ENCODE data around the gene NPFFR1.
A peak's percentile ranks its signal among the peaks of the same experiment; 100 is the strongest.
"Not testable (repeated sequence)": the region's sequence is repeated elsewhere in the genome, so short reads cannot be mapped to it uniquely, and the experiment has no call there.

Gene NPFFR1

DNA sequence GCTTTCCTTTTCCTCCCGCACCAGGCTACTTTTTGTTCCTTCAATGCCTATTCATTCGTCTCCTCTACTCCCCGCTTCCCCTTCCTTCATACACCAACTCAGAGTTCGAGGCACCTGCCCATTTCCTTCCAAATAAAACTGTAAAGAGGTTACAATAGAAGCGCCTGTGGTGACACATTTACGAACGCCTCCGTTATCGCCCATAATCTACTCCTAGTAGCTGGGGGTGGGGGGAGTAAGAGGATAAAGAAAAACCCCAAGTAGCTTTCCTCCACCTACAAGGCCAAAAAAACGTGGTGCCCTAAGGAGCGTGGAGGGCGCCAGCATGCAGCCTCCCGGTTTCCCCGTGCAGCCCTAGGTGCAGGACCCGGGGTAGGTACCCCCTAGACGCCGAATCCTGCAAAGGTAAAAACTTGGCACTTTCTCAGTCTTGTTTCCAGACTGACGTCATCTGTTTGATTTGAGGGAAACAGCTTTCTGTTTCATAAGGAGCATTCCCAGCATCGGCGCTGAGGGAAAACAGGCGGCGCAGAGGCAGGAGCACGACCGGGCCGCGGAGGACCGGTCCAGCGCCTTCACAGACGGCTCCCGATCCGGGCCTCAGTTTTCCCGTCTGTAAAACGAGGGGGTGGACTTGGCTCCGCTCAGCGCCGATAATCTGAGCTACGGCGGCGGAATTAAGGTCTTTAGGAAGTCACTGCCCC, 51.5 kb downstream of the NPFFR1 start:
- Histone ChIP-seq H3K36me3 (ENCODE audit: control insufficient read depth, insufficient read depth, low read length) (no peaks in the 10 kb centered on the region), H3K4me2 (ENCODE audit: low read length) (peak overlapping the region; percentile 96), H3K9ac (peak overlapping the region; percentile 55), H3K27ac (peak overlapping the region; percentile 78), H3K79me2 (no peaks in the 10 kb centered on the region), H3K9me3 (ENCODE audit: control insufficient read depth, low read length) (no peaks in the 10 kb centered on the region), H3K27me3 (ENCODE audit: control insufficient read depth, insufficient read depth, low read length) (no peaks in the 10 kb centered on the region), H2AFZ (peak overlapping the region; percentile 99), H3K4me3 (ENCODE audit: low read depth, low read length) (peak overlapping the region; percentile 84), H3K4me1 (no peaks in the 10 kb centered on the region)
- TF ChIP-seq, protein P1, sequence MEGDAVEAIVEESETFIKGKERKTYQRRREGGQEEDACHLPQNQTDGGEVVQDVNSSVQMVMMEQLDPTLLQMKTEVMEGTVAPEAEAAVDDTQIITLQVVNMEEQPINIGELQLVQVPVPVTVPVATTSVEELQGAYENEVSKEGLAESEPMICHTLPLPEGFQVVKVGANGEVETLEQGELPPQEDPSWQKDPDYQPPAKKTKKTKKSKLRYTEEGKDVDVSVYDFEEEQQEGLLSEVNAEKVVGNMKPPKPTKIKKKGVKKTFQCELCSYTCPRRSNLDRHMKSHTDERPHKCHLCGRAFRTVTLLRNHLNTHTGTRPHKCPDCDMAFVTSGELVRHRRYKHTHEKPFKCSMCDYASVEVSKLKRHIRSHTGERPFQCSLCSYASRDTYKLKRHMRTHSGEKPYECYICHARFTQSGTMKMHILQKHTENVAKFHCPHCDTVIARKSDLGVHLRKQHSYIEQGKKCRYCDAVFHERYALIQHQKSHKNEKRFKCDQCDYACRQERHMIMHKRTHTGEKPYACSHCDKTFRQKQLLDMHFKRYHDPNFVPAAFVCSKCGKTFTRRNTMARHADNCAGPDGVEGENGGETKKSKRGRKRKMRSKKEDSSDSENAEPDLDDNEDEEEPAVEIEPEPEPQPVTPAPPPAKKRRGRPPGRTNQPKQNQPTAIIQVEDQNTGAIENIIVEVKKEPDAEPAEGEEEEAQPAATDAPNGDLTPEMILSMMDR (IDR thresholded peaks at IDR 0.05) = no peak

DNA sequence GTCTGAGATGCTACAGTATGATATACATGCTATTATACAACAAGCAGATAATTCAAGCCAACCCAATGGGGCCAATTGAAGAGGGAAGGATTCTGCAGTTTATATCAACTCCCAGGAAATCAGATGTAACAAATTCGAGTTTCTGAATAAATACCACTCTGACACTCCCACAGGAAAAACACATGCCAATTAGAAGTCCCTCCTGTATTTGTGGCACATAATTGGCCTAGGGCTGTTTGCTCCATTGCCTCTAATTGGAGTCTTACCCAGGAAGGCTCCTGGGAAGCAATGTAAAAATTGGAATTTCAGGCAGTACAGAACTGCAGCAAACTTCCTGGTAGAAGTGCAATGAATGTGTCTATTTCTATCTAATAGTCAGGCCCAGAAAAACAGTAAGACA, 55.3 kb downstream of the NPFFR1 start:
- Histone ChIP-seq H3K4me2 (ENCODE audit: low read length) (no peak overlapping the region), H3K27ac (no peak overlapping the region), H3K9ac (no peak overlapping the region), H3K4me3 (ENCODE audit: low read depth, low read length) (no peak overlapping the region), H3K79me2 (no peaks in the 10 kb centered on the region), H3K4me1 (no peaks in the 10 kb centered on the region), H3K9me3 (ENCODE audit: control insufficient read depth, low read length) (no peaks in the 10 kb centered on the region), H3K27me3 (ENCODE audit: control insufficient read depth, insufficient read depth, low read length) (no peaks in the 10 kb centered on the region), H3K36me3 (ENCODE audit: control insufficient read depth, insufficient read depth, low read length) (no peaks in the 10 kb centered on the region), H2AFZ (no peak overlapping the region)
- TF ChIP-seq, protein P1 (IDR thresholded peaks at IDR 0.05) = no peak

DNA sequence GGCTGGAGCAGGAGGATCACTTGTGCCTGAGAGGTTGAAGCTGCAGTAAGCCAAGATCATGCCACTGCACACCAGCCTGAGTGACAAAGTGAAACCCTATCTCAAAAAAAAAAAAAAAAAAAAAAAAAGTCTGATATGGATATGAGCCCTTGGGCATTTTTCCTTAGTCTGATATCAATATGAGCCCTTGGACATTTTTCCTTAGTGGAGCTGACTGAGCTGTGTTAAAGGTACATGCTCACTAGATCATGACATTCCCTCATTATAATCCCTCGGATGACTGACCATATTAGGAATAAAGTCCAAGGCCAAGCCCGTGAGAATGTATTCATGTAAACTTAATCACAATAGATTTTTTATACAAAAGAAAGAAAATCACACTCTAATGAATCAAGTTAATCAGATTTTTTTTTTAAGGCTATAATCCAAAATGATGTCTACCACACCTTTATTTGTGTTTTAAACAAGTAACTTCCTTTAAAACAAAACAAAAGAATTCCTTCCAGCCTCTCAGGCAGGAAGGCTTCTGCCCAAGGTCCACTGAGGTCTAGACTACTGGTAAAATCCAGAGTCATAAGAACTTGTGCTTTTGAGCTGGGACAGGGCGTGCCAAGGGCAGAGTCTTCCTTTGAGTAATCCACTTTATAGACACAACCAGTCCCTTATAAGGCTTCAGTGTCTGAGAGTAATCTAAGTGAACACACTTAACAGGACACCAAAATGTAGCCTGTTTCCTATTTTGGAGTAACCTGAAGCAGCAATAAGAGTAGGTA, 56.1 kb downstream of the NPFFR1 start:
- Histone ChIP-seq H3K27me3 (ENCODE audit: control insufficient read depth, insufficient read depth, low read length) (no peaks in the 10 kb centered on the region), H3K27ac (no peak overlapping the region)
- TF ChIP-seq, protein P1 (IDR thresholded peaks at IDR 0.05) = no peak

DNA sequence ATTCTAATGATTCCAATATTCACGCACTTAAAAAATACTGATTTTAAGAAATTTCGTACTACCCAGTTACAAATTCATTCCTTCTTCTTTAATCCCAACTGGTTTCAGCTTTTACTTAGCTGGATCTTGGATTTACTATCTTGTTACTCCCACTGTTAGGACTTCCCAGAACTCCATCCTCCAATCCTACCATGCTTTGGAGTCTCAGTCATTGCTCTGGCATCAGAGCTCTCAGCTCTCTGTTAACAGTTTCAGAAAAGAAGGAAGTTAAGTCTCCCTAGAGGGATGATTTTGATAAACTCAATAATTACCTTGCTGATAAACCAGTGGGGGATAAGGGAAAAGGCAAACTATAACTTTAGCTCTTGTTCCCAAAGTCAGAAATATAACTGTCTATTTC, 60.1 kb downstream of the NPFFR1 start:
- no peak overlapping the region for H2AFZ ChIP-seq
- H3K9me3 ChIP-seq (ENCODE audit: control insufficient read depth, low read length) = no peaks in the 10 kb centered on the region
- no peaks in the 10 kb centered on the region for H3K27me3 ChIP-seq (ENCODE audit: control insufficient read depth, insufficient read depth, low read length)
- TF ChIP-seq, protein P1 (IDR thresholded peaks at IDR 0.05) = no peak
- no peak overlapping the region for H3K9ac ChIP-seq
- no peak overlapping the region for H3K27ac ChIP-seq
- H3K4me2 ChIP-seq (ENCODE audit: low read length) = no peak overlapping the region
- no peaks in the 10 kb centered on the region for H3K36me3 ChIP-seq (ENCODE audit: control insufficient read depth, insufficient read depth, low read length)
- H3K4me1 ChIP-seq = peaks cover 4% of the 10 kb centered on the region
- no peak overlapping the region for H3K4me3 ChIP-seq (ENCODE audit: low read depth, low read length)
- H3K79me2 ChIP-seq = no peaks in the 10 kb centered on the region

More for the DNA sequence above, 56.1 kb downstream of the NPFFR1 start:
- H3K36me3 ChIP-seq (ENCODE audit: control insufficient read depth, insufficient read depth, low read length) = no peaks in the 10 kb centered on the region
- H3K79me2 ChIP-seq = no peaks in the 10 kb centered on the region
- no peak overlapping the region for H2AFZ ChIP-seq
- H3K9ac ChIP-seq = no peak overlapping the region
- H3K4me2 ChIP-seq (ENCODE audit: low read length) = no peak overlapping the region
- no peak overlapping the region for H3K4me3 ChIP-seq (ENCODE audit: low read depth, low read length)
- H3K9me3 ChIP-seq (ENCODE audit: control insufficient read depth, low read length) = no peaks in the 10 kb centered on the region
- no peaks in the 10 kb centered on the region for H3K4me1 ChIP-seq

DNA sequence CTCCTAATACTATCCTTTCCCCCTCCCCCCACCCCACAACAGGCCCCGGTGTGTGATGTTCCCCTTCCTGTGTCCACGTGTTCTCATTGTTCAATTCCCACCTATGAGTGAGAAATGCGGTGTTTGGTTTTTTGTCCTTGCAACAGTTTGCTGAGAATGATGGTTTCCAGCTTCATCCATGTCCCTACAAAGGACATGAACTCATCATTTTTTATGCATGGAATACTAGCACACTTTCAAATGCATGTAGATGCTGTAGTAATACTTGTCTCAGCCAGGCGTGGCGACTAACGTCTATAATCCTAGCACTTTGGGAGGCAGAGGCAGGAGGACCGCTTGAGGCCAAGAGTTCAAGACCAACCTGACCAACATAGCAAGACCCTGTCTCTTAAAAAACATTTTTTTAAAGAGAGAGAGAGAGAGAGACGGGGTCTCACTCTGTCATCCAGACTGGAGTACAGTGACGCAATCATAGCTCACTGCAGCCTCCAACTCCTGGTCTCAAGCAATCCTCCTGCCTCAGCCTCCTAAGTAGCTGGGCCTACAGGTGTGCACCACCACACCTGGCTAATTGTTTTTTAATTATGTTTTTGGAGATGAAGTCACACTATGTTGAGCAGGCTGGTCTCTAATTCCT, 60.9 kb downstream of the NPFFR1 start:
- not testable (repeated sequence) for H3K9ac ChIP-seq; H3K9me3 ChIP-seq (ENCODE audit: control insufficient read depth, low read length); H3K27ac ChIP-seq; H3K4me2 ChIP-seq (ENCODE audit: low read length); H3K4me3 ChIP-seq (ENCODE audit: low read depth, low read length); H3K4me1 ChIP-seq; H2AFZ ChIP-seq; H3K79me2 ChIP-seq; H3K27me3 ChIP-seq (ENCODE audit: control insufficient read depth, insufficient read depth, low read length); H3K36me3 ChIP-seq (ENCODE audit: control insufficient read depth, insufficient read depth, low read length)
